Measurements from ENCODE around the gene PPT2.

GRCh38 chr6:32198345-32198696 is 44.4 kb downstream of the PPT2 start:
- TF ChIP-seq EZH2 (IDR thresholded peaks at IDR 0.05; ENCODE audit: borderline replicate concordance, insufficient read depth, low read length, poor library complexity, severe bottlenecking) (no peak), RAD21 (conservative IDR thresholded peaks at IDR 0.05) (no peak), TAF1 (IDR thresholded peaks at IDR 0.05; ENCODE audit: low read depth) (no peak)
- TF ChIP-seq, protein P1, sequence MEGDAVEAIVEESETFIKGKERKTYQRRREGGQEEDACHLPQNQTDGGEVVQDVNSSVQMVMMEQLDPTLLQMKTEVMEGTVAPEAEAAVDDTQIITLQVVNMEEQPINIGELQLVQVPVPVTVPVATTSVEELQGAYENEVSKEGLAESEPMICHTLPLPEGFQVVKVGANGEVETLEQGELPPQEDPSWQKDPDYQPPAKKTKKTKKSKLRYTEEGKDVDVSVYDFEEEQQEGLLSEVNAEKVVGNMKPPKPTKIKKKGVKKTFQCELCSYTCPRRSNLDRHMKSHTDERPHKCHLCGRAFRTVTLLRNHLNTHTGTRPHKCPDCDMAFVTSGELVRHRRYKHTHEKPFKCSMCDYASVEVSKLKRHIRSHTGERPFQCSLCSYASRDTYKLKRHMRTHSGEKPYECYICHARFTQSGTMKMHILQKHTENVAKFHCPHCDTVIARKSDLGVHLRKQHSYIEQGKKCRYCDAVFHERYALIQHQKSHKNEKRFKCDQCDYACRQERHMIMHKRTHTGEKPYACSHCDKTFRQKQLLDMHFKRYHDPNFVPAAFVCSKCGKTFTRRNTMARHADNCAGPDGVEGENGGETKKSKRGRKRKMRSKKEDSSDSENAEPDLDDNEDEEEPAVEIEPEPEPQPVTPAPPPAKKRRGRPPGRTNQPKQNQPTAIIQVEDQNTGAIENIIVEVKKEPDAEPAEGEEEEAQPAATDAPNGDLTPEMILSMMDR (IDR thresholded peaks at IDR 0.05; ENCODE audit: poor library complexity, severe bottlenecking): no peak

Measured in neural cell (in vitro differentiated cells).